SK-N-DZ (cell line): ENCODE data around the gene TRIP6.

ENCODE experiments used
- DNase-seq: peaks from one replicate; pipeline ENCODE4 v3.0.0-alpha.2; 2015; ENCODE audit warnings: low spot score

The TRIP6 gene

GRCh38 chr7:100888988-100889750 lies 22.0 kb downstream of the TRIP6 start, which contains the start of gene UFSP1:
Gene UFSP1, minus strand, starts transcription at chr7:100889715. Its CDS starts 444 bp downstream, at chr7:100889271.
- DNase-seq: no peak

GRCh38 chr7:100890653-100891567 lies 23.7 kb downstream of the TRIP6 start:
- DNase-seq: no peak

DNA sequence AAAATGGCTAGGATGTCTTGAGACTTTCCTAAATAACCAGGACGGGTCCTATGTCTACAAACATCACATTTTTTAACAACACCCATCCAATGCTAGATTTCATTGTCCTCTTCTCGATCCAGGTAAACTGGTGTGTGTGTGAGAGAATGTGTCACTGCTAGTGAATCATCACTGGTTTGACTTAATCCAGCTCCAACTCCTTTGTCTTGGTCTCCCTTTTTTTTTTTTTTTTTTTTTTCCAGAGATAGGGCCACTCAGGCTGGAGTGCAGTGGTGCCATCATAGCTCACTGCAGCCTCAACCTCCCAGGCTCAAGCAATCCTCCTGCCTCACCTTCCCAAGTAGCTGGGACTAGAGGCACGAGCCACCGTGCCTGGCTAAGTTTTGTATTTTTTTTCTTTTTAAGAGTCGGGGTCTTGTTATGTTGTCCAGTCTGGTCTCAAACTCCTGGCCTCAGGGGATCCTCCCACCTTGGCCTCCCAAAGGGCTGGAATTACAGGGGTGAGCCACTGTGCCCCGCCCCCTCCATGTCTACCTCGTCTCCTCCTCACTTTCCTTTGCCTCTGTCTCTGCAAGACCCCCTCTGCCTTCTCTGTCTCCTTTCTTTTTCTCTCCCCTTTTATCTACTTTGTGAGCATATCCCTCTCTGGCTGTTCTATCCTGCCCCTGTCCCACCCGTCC lies 24.5 kb downstream of the TRIP6 start:
- DNase-seq: no peak

DNA sequence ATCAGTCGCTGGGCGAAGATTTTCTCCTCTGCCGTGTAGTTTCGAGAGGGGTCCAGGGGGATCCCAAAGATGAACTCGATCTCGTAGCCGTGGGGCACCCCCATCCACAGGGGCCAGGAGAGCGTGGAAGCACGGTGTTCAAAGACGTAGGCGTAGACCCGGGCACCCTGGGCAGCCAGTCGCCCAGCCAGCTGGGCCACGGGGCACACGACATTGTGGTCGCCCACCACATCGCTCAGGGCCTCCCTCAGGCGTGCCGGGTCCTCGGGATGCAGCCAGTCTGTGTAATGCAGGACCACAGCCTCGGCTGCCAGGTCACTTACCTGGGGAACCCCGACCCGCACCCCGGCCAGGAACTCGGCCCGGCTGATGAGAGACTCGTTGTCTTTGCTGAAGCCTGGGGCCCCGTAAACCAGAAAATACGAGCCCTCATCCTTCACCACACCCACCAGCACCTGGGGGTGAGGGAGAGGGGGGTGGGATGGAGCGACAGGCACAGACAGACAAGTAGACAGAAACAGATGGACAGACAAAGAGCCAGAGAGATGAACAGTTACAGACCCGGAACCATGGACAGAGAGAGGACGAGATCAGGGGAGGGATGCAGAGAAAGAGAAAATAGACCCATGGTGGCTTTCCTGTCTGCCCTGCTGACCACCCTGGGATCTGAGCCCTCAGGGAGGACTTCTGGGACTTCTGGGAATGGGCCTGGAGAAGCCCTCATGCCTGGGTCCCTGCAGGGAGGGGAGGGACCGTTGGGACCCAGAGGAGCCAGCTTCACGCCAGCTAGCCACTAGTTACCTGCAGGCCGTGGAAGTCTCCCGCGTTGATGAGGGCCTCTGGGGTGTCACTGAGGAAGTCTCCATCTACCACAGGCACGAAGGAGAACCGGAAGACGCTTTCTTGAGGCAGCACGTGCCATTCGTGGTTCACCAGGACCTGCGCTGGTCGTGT lies 25.5 kb downstream of the TRIP6 start:
- no peak for DNase-seq

DNA sequence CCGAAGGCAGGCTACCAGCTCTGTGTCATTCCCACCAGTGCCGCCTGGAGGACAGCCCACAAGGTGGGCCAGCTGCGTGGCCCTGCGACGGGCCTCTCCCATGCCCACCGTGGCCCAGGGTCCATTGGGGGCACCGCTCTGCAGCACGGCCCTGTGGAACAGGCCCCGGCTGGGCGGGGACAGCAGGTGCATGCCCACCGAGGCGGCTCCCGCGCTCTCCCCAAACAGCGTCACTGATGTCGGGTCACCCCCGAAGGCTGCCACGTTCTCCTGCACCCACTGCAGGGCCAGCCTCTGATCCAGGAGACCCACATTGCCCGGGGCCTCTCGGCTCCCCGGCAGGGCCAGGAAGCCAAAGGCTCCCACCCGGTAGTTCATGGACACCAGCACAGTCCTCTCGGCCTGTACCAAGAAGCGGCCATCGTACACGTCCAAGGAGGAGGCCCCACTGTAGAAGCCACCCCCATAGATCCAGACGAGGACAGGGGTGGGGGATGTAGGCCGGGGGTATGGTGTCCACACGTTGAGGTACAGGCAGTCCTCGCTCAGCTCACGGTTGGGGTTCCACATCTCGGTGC lies 26.2 kb downstream of the TRIP6 start:
- no peak for DNase-seq

- no peak for DNase-seq
These were observed 26.9 kb downstream of the TRIP6 start for GRCh38 chr7:100893910-100894721.

DNA sequence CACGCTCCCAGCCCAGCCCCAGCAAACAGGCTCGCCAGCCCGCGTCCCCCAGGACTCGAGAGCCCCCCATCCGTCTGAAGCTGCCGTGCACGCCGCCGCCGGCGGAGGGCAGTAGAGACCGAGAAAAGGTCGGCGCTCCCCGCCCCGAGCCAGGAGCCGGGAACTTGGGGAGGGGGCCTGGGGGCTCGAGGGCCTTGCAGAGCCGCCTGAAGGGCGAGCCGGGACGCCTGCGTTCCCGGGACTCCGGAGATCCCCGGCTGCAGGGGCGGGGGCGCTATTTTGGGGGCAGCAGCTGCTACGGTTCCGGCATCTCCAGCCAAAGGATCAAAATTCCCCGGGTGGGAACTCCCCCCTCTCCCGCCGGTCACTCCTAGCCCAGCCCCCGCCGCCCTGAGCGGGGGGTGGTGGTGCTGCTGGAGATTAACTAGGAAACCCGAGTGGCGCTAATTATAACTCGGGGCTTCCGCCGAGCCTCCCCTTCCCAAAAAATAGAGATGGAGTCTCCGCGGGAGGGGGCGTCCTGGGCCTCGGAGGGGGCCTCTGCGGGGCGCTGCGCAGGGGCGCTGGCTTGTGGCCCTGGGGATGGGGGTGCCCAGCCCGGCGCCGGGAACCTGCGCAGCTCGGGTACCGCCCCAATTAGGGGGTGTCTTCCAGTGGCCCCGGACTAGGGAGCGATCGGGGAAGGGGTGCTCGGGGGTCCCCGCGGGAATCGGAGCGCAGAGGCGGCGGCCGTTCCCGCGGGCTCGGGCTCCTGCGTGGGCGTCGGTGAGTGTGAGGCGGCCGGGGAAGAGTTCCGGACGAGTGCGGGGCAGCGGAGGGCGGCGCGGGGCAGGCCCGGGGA lies 27.9 kb downstream of the TRIP6 start:
- peak; percentile 57 for DNase-seq

GRCh38 chr7:100895701-100895955 lies 28.4 kb downstream of the TRIP6 start, which contains the start of gene ACHE:
Gene ACHE, minus strand, starts transcription at chr7:100895888. Its CDS starts 1,656 bp downstream, at chr7:100894232.
- no peak for DNase-seq

- no peak for DNase-seq
These were observed 29.0 kb downstream of the TRIP6 start for GRCh38 chr7:100895956-100896731.

DNA sequence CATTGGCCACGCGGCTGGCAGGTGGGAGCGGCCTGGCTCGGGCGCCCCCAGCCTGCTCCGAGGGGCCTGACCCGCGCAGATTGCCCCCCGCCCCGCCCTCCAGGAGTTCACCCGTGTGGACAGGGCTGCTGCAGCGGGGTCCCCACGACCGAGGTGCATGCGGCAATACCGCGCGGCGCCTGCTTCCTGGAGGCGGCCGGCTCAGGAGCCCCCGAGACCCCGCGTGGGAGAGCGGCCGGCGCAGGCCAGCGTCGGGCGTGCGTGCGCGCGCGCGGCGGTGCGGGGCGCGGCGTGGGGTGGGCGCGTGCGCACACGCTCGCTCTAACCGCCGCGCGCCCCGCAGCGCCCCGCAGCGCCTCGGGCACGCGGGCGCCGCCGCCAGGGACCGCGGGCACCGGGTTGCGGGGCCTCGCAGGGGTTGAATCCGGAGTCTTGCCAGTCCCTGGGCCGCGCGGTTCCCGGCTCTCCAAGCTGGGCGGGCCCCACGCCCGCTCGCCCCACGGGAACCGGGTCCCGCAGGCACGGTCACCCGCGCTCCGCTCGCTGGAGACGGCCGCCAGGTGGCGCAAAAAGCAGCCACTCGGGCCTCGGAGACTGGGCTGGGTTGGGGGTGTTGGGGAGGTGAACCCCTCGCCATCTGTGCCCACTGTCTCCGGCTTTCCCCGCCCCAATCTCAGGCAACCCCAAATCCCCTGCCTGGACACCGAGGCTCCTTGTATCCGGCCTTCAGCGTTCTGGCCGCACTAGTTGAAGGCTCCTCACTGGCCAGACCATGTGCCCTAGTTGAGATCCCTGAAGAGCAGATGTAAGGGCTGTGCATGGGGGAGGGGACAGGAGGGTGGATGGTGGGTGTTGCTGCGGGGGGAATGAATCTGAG lies 29.8 kb downstream of the TRIP6 start:
- DNase-seq: no peak

GRCh38 chr7:100897772-100898454 lies 30.7 kb downstream of the TRIP6 start:
- no peak for DNase-seq

GRCh38 chr7:100899432-100899831 lies 32.2 kb downstream of the TRIP6 start:
- no peak for DNase-seq

GRCh38 chr7:100900978-100901377 lies 33.8 kb downstream of the TRIP6 start:
- no peak for DNase-seq

GRCh38 chr7:100901921-100902332 lies 34.7 kb downstream of the TRIP6 start:
- DNase-seq: no peak

GRCh38 chr7:100902638-100903037 lies 35.5 kb downstream of the TRIP6 start:
- DNase-seq: no peak

DNA sequence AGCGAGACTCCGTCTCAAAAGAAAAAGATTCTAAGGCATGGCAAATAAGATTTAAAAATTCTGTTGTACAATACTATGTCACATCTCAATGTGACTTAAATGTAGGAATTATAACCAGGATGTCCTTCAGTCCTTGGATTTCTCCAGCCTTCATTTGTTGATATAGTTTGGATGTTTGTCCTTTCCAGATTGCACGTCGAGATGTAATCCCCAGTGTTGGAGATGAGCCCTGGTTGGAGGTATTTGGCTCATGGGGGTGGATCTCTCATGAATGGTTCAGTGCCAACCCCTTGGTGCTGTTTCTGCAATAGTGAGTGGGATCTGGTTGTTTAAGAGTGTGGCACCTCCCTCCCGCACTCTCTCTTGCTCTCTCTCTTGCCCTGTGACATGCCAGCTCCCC lies 41.3 kb downstream of the TRIP6 start:
- DNase-seq: no peak
